NT2/D1 (cell line): ENCODE results near the gene DCAF8L2.
"Not testable (repeated sequence)": the region's sequence is repeated elsewhere in the genome, so short reads cannot be mapped to it uniquely, and the experiment has no call there.

Source experiments
- DNase-seq: peaks from one replicate; pipeline ENCODE4 v3.0.0-alpha.2; 2011; ENCODE audit warnings: low read depth, low spot score
- H3K27me3 ChIP-seq: 2 replicates; pipeline ENCODE4 v1.6.0; 2011; ENCODE audit warnings: mild to moderate bottlenecking; ENCODE audit not compliant: insufficient read length, insufficient read depth
- H3K36me3 ChIP-seq: 2 replicates; pipeline ENCODE4 v1.6.1; 2011; ENCODE audit warnings: mild to moderate bottlenecking, low read length, mixed read lengths; ENCODE audit not compliant: insufficient read depth, insufficient read length
- H3K4me1 ChIP-seq: 2 replicates; pipeline ENCODE4 v1.5.1; 2011; ENCODE audit not compliant: insufficient read depth, insufficient read length
- H3K4me3 ChIP-seq: 2 replicates; pipeline ENCODE4 v1.5.1; 2011; ENCODE audit warnings: low read depth; ENCODE audit not compliant: insufficient read length
- H3K9ac ChIP-seq: 2 replicates; pipeline ENCODE4 v1.6.0; 2011; ENCODE audit warnings: low read depth; ENCODE audit not compliant: insufficient read length
- H3K9me3 ChIP-seq: 2 replicates; pipeline ENCODE4 v1.5.1; 2011; ENCODE audit warnings: mild to moderate bottlenecking, low read length; ENCODE audit not compliant: insufficient read depth
- SUZ12 ChIP-seq: IDR thresholded peaks from 2 replicates; pipeline ENCODE4 v1.6.1; 2011; ENCODE audit not compliant: insufficient read length, insufficient read depth; ENCODE audit errors: extremely low read depth
- YY1 ChIP-seq: IDR thresholded peaks from 2 replicates; pipeline ENCODE4 v1.6.1; 2011; ENCODE audit not compliant: insufficient read length, insufficient read depth
- ZNF274 ChIP-seq: IDR thresholded peaks from 2 replicates; pipeline ENCODE4 v1.6.1; 2011; ENCODE audit warnings: mild to moderate bottlenecking, low read depth, low read length

The DCAF8L2 gene

DNA sequence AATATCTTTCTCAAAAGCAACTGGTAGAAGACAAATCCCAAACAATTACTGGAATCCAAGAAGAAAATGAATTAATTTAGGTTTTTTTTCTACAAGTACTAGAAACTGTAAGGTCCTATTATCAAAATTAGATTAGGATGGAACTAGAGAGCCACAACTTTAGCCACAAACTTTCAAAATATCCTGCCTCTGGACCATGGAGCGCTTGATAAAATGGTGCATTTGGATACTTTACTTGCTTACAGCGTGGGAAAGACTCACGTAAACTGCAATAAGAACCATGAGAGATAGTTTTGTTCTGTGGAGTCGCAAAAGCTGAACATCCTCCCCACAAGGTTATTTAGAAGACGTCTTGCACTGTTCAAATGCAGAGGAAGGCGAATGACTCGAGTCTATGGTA lies at the start of gene DCAF8L2:
Gene DCAF8L2, plus strand, starts transcription at position 301 of the 400 bp plus-strand sequence. CDS start 156,552 bp downstream, outside the sequence.
- no peak for DNase-seq
- no peaks in the 10 kb centered on the region for H3K4me1 ChIP-seq
- no peaks in the 10 kb centered on the region for H3K9me3 ChIP-seq
- H3K27me3 ChIP-seq: no peaks in the 10 kb centered on the region
- H3K4me3 ChIP-seq: no peak within 1 kb of the TSS
- no peaks in the 10 kb centered on the region for H3K36me3 ChIP-seq
- H3K9ac ChIP-seq: no peak within 1 kb of the TSS
- TF ChIP-seq YY1 (no peak), SUZ12 (no peak), ZNF274 (no peak)

GRCh38 chrX:27541161-27541560 lies 49.0 kb upstream of the DCAF8L2 start:
- not testable (repeated sequence) for H3K4me1 ChIP-seq, H3K9me3 ChIP-seq, H3K9ac ChIP-seq, H3K27me3 ChIP-seq, H3K36me3 ChIP-seq, H3K4me3 ChIP-seq, DNase-seq

GRCh38 chrX:27548624-27549023 lies 41.5 kb upstream of the DCAF8L2 start:
- Histone ChIP-seq H3K4me3 (no peak overlapping the region), H3K9me3 (peaks cover 7% of the 10 kb centered on the region; the same call in 1 of the 2 replicates), H3K27me3 (no peaks in the 10 kb centered on the region), H3K36me3 (no peaks in the 10 kb centered on the region), H3K9ac (no peak overlapping the region), H3K4me1 (no peaks in the 10 kb centered on the region)
- TF ChIP-seq SUZ12: no peak
- no peak for TF ChIP-seq YY1
- no peak for TF ChIP-seq ZNF274
- DNase-seq: no peak

GRCh38 chrX:27549688-27550087 lies 40.5 kb upstream of the DCAF8L2 start:
- Histone ChIP-seq H3K27me3 (no peaks in the 10 kb centered on the region), H3K4me1 (no peaks in the 10 kb centered on the region), H3K36me3 (no peaks in the 10 kb centered on the region), H3K9me3 (peaks cover 7% of the 10 kb centered on the region; the same call in 1 of the 2 replicates), H3K4me3 (no peak overlapping the region), H3K9ac (no peak overlapping the region)
- no peak for DNase-seq
- TF ChIP-seq YY1 (no peak), SUZ12 (no peak), ZNF274 (no peak)

GRCh38 chrX:27555514-27555913 lies 34.6 kb upstream of the DCAF8L2 start:
- Histone ChIP-seq H3K9me3 (no peaks in the 10 kb centered on the region), H3K27me3 (no peaks in the 10 kb centered on the region), H3K4me3 (no peak overlapping the region), H3K36me3 (no peaks in the 10 kb centered on the region), H3K4me1 (no peaks in the 10 kb centered on the region), H3K9ac (no peak overlapping the region)
- TF ChIP-seq ZNF274 (no peak), SUZ12 (no peak), YY1 (no peak)
- peak; percentile 18 for DNase-seq

DNA sequence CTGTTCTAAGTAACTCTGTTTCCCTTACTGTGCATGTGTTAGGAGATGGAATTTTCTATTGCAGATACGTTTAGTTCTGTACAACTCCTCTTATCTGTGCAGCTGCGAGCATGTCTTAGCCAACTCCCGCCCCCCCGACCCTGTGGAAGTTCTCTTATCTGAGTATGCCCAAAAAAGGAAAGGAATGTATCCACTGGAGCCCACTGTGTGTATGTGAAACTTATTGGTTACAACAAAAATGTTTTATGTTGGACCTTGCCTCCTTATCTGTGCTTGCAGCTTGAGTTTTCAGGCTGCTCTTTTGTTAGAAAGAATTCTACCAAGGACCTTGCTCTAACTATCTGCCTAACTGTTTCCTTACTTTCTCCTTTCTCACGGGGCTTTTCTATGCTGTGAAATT lies 24.2 kb upstream of the DCAF8L2 start:
- no peak for TF ChIP-seq ZNF274
- no peak for TF ChIP-seq SUZ12
- TF ChIP-seq YY1: no peak
- no peaks in the 10 kb centered on the region for H3K27me3 ChIP-seq
- no peak overlapping the region for H3K9ac ChIP-seq
- DNase-seq: no peak
- H3K4me1 ChIP-seq: no peaks in the 10 kb centered on the region
- H3K36me3 ChIP-seq: no peaks in the 10 kb centered on the region
- no peaks in the 10 kb centered on the region for H3K9me3 ChIP-seq
- no peak overlapping the region for H3K4me3 ChIP-seq

- no peaks in the 10 kb centered on the region for H3K36me3 ChIP-seq
- H3K4me1 ChIP-seq: no peaks in the 10 kb centered on the region
- H3K4me3 ChIP-seq: no peak overlapping the region
- H3K27me3 ChIP-seq: no peaks in the 10 kb centered on the region
- DNase-seq: no peak
- H3K9ac ChIP-seq: no peak overlapping the region
- TF ChIP-seq SUZ12: no peak
- no peak for TF ChIP-seq YY1
- no peak for TF ChIP-seq ZNF274
- no peaks in the 10 kb centered on the region for H3K9me3 ChIP-seq
These were observed 19.0 kb upstream of the DCAF8L2 start for GRCh38 chrX:27571164-27571563.

GRCh38 chrX:27575565-27575964 lies 14.6 kb upstream of the DCAF8L2 start:
- Histone ChIP-seq H3K27me3 (no peaks in the 10 kb centered on the region), H3K9ac (no peak overlapping the region), H3K4me1 (no peaks in the 10 kb centered on the region), H3K9me3 (no peaks in the 10 kb centered on the region), H3K4me3 (no peak overlapping the region), H3K36me3 (no peaks in the 10 kb centered on the region)
- TF ChIP-seq YY1: no peak
- no peak for TF ChIP-seq SUZ12
- TF ChIP-seq ZNF274: no peak
- no peak for DNase-seq
